ENCODE results near the gene LIMS2.

LIMS2 gene

GRCh38 chr2:127619203-127619590, 56.1 kb downstream of the LIMS2 start:
- TF ChIP-seq, protein P1, sequence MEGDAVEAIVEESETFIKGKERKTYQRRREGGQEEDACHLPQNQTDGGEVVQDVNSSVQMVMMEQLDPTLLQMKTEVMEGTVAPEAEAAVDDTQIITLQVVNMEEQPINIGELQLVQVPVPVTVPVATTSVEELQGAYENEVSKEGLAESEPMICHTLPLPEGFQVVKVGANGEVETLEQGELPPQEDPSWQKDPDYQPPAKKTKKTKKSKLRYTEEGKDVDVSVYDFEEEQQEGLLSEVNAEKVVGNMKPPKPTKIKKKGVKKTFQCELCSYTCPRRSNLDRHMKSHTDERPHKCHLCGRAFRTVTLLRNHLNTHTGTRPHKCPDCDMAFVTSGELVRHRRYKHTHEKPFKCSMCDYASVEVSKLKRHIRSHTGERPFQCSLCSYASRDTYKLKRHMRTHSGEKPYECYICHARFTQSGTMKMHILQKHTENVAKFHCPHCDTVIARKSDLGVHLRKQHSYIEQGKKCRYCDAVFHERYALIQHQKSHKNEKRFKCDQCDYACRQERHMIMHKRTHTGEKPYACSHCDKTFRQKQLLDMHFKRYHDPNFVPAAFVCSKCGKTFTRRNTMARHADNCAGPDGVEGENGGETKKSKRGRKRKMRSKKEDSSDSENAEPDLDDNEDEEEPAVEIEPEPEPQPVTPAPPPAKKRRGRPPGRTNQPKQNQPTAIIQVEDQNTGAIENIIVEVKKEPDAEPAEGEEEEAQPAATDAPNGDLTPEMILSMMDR (IDR thresholded peaks at IDR 0.05; ENCODE audit: low read depth, low read length) = no peak
- no peak for DNase-seq (ENCODE audit: extremely low read depth, low read depth)

DNA sequence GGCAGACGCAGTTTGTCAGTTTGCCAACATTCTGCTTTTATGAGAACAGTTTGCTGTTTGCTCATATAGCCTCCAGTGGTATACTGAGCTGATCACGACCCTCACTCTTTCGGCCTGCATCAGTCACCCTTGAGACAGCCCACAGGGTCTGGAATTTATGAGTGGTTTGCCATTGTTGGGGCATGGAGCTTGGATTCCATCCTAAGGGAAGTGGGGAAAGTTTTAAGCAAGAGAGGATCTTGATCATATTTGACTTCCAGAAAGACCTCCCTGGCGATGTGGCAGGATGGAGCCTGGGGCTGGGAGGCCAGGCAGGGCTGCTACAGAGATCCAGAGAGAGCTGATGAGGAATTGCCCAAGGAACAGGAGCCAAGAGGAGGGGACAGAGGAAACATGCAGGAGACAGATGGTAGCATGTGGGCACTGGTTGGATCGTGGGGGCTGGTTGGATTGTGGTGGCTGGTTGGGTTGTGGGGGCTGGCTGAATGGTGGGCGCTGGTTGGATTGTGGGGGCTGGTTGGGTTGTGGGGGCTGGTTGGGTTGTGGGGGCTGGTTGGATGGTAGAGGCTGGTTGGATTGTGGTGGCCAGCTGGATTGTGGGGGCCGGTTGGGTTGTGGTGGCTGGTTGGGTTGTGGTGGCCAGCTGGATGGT, 56.7 kb downstream of the LIMS2 start:
- TF ChIP-seq, protein P1 (IDR thresholded peaks at IDR 0.05; ENCODE audit: low read depth, low read length) = no peak
- DNase-seq (ENCODE audit: extremely low read depth, low read depth) = no peak

- TF ChIP-seq, protein P1 (IDR thresholded peaks at IDR 0.05; ENCODE audit: low read depth, low read length) = no peak
- DNase-seq (ENCODE audit: extremely low read depth, low read depth) = no peak
Measured at GRCh38 chr2:127615511-127616166, 59.7 kb downstream of the LIMS2 start.

- no peak for DNase-seq (ENCODE audit: extremely low read depth, low read depth)
- TF ChIP-seq, protein P1 (IDR thresholded peaks at IDR 0.05; ENCODE audit: low read depth, low read length) = no peak
Measured at GRCh38 chr2:127614731-127615130, 60.6 kb downstream of the LIMS2 start.

- TF ChIP-seq, protein P1 (IDR thresholded peaks at IDR 0.05; ENCODE audit: low read depth, low read length) = no peak
- no peak for DNase-seq (ENCODE audit: extremely low read depth, low read depth)
Measured at GRCh38 chr2:127614246-127614645, 61.1 kb downstream of the LIMS2 start.

DNA sequence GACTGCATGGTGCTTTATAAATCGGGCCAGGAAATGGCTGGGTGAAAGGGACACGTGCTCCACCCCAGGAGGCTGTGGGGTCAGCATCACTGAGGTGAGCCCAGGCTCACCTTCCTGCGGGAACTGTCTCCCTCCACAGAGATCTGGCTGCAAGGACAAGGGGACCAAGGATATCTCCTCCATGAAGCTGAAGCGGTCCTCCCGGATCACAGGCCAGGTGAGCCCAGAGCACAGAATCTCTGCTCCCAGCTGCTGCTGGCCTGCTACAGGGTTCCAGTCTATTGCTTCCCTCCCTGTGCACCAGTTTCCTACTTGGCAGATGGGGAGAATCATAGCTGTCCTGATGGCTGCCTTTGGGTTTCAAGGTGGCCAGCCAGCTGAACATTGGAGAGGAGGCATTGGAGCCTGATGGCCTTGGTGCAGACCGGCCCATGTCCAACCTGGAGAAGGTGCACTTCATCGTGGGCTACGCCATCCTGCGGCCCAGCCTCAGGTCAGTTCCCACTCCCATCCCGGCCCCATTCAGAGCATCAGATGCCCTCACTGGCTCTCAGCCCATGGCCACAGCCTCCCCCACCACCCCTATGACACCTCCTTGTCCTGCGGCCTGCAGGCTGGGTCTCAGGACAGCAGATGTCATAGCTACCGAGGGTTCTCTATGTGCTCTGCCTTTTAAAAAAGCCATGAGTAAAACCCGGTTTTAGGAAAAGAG, 63.1 kb downstream of the LIMS2 start:
- DNase-seq (ENCODE audit: extremely low read depth, low read depth) = no peak
- TF ChIP-seq, protein P1 (IDR thresholded peaks at IDR 0.05; ENCODE audit: low read depth, low read length) = no peak

All from AG09319 (cell line).